ENCODE data around the gene B4GALT3.

B4GALT3 gene

DNA sequence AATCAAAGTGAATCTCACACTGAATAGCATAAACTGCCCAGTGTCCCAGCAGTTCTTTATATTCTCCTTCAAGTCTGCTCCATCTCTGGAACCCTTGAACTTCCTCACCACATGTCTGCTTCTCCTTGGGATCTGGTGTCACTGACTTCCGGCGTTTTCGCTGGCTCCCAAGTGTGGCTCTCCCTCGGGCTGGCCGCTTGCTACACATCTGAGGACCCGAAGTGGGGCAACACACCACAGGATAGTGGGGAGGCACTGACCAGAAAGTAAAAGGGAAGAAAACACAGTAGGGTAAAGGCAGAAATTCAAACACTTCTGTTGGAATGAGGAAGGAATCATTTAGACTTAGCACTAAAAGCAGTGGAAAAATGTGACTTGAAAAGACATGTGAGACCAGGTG is 54.3 kb downstream of the B4GALT3 start:
- DNase-seq, result no peak

DNA sequence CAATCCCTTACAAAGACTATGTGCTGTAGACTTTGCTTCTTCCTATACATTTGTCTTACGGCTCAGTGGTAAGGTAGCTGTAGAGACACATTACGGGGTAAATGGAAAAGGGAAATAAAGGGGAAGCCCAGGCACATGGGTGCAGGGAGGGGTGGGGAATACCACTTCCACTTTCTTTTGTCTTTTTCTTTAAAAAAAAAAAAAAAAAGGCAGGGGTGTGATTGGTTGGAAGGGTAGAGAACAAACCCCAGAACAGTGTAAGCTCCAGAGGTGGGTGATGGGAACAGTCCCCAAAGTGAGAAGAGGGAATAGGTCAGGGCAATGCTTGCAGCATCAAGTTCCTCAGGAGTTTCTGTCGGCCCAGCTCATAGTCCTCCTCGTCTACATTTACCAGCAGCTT is 55.5 kb downstream of the B4GALT3 start:
- no peak for DNase-seq

All from fibroblast of skin of scalp (primary cell).